ENCODE data around the gene SCT.

GRCh38 chr11:589798-590197, 37.2 kb downstream of the SCT start:
- TF ChIP-seq POLR2AphosphoS5 (IDR thresholded peaks at IDR 0.05; ENCODE audit: borderline replicate concordance, low read depth, low read length) (no peak), EZH2 (IDR thresholded peaks at IDR 0.05) (no peak)
